ENCODE measurements around the gene ITPA. TPM values are rescaled to one million over a fixed set of nuclear protein-coding genes. Genes with fewer than 3 reads are reported as not detected.
A peak's percentile ranks its signal among the peaks of the same experiment; 100 is the strongest.

The ITPA gene
- total and polyA plus RNA-seq, 2 of the 13 experiments (the other 11 are each of a cell fraction or from before 2014, with no cell fraction given) = 60.1 to 103 TPM

GRCh38 chr20:3209257-3209945, at the start of gene ITPA (continued):
- peak; percentile 97 for TF ChIP-seq SAP130 (CRISPR knock-in tag; IDR thresholded peaks at IDR 0.05; ENCODE audit: low read depth)
- no peak for TF ChIP-seq HCFC1 (IDR thresholded peaks at IDR 0.05; ENCODE audit: low read depth, low read length)
- no peak; the same call in 1 of the 2 replicates for TF ChIP-seq ZNF329 (CRISPR knock-in tag; IDR thresholded peaks at IDR 0.05; ENCODE audit: low read depth)
- TF ChIP-seq TCF7 (IDR thresholded peaks at IDR 0.05; ENCODE audit: low read depth) = no peak
- no peak for TF ChIP-seq NKX3-1 (CRISPR knock-in tag; IDR thresholded peaks at IDR 0.05)
- 0 out of 2 replicates have a peak, but pooled peaks have one; percentile 28 for TF ChIP-seq MEIS1 (CRISPR knock-in tag; IDR thresholded peaks at IDR 0.05; ENCODE audit: borderline replicate concordance)
- TF ChIP-seq, protein P1, sequence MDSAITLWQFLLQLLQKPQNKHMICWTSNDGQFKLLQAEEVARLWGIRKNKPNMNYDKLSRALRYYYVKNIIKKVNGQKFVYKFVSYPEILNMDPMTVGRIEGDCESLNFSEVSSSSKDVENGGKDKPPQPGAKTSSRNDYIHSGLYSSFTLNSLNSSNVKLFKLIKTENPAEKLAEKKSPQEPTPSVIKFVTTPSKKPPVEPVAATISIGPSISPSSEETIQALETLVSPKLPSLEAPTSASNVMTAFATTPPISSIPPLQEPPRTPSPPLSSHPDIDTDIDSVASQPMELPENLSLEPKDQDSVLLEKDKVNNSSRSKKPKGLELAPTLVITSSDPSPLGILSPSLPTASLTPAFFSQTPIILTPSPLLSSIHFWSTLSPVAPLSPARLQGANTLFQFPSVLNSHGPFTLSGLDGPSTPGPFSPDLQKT (CRISPR knock-in tag; IDR thresholded peaks at IDR 0.05; ENCODE audit: borderline replicate concordance) = no peak
- TF ChIP-seq ZBTB7B (CRISPR knock-in tag; IDR thresholded peaks at IDR 0.05) = peak; percentile 99
- peak; percentile 62 for TF ChIP-seq ZNF383 (CRISPR knock-in tag; IDR thresholded peaks at IDR 0.05; ENCODE audit: borderline replicate concordance)
- TF ChIP-seq TARDBP (CRISPR knock-in tag; IDR thresholded peaks at IDR 0.05) = peak; percentile 89; the same call in 1 of the 2 replicates
- peak; percentile 94 for TF ChIP-seq PHF8 (CRISPR knock-in tag; IDR thresholded peaks at IDR 0.05)
- TF ChIP-seq, protein P2, sequence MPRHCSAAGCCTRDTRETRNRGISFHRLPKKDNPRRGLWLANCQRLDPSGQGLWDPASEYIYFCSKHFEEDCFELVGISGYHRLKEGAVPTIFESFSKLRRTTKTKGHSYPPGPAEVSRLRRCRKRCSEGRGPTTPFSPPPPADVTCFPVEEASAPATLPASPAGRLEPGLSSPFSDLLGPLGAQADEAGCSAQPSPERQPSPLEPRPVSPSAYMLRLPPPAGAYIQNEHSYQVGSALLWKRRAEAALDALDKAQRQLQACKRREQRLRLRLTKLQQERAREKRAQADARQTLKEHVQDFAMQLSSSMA (CRISPR knock-in tag; IDR thresholded peaks at IDR 0.05) = peak; percentile 77; the same call in 1 of the 2 replicates
- peak; percentile 68; the same call in 1 of the 2 replicates for TF ChIP-seq ZNF256 (CRISPR knock-in tag; conservative IDR thresholded peaks at IDR 0.05)
- no peak for TF ChIP-seq SYNCRIP (IDR thresholded peaks at IDR 0.05; ENCODE audit: insufficient read depth, low read depth, low read length)
- TF ChIP-seq ARID2 (CRISPR knock-in tag; IDR thresholded peaks at IDR 0.05; ENCODE audit: borderline replicate concordance) = peak; percentile 77; the same call in 1 of the 2 replicates
- no peak; the same call in 1 of the 2 replicates for TF ChIP-seq GMEB1 (CRISPR knock-in tag; IDR thresholded peaks at IDR 0.05; ENCODE audit: borderline replicate concordance)
- TF ChIP-seq ZNF878 (CRISPR knock-in tag; IDR thresholded peaks at IDR 0.05) = 0 out of 2 replicates have a peak, but pooled peaks have one; percentile 64
- TF ChIP-seq ZNF747 (CRISPR knock-in tag; IDR thresholded peaks at IDR 0.05; ENCODE audit: borderline replicate concordance) = peak; percentile 86
- TF ChIP-seq, protein P3, sequence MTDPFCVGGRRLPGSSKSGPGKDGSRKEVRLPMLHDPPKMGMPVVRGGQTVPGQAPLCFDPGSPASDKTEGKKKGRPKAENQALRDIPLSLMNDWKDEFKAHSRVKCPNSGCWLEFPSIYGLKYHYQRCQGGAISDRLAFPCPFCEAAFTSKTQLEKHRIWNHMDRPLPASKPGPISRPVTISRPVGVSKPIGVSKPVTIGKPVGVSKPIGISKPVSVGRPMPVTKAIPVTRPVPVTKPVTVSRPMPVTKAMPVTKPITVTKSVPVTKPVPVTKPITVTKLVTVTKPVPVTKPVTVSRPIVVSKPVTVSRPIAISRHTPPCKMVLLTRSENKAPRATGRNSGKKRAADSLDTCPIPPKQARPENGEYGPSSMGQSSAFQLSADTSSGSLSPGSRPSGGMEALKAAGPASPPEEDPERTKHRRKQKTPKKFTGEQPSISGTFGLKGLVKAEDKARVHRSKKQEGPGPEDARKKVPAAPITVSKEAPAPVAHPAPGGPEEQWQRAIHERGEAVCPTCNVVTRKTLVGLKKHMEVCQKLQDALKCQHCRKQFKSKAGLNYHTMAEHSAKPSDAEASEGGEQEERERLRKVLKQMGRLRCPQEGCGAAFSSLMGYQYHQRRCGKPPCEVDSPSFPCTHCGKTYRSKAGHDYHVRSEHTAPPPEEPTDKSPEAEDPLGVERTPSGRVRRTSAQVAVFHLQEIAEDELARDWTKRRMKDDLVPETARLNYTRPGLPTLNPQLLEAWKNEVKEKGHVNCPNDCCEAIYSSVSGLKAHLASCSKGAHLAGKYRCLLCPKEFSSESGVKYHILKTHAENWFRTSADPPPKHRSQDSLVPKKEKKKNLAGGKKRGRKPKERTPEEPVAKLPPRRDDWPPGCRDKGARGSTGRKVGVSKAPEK (CRISPR knock-in tag; IDR thresholded peaks at IDR 0.05; ENCODE audit: borderline replicate concordance) = no peak
- peak; percentile 96; the same call in 1 of the 2 replicates for TF ChIP-seq MXD1 (CRISPR knock-in tag; IDR thresholded peaks at IDR 0.05)
- TF ChIP-seq ZNF780A (CRISPR knock-in tag; IDR thresholded peaks at IDR 0.05) = no peak
- no peak for TF ChIP-seq IKZF1 (IDR thresholded peaks at IDR 0.05)
- no peak for TF ChIP-seq MATR3 (CRISPR knock-in tag; IDR thresholded peaks at IDR 0.05)
- peak; percentile 88 for TF ChIP-seq CBX5 (CRISPR knock-in tag; IDR thresholded peaks at IDR 0.05; ENCODE audit: borderline replicate concordance)

All from HepG2 (cell line).